Mesendoderm (in vitro differentiated cells): ENCODE measurements around the gene CAP1. TPM values are rescaled to one million over a fixed set of nuclear protein-coding genes. Genes with fewer than 3 reads are reported as not detected.

Experiments
- DNase-seq: peaks from one replicate; pipeline ENCODE4 v3.0.0; 2013
- H2AK5ac ChIP-seq: 2 replicates; pipeline ENCODE4 v1.6.1; 2013; ENCODE audit warnings: low read length, inconsistent platforms
- H2BK120ac ChIP-seq: 2 replicates; pipeline ENCODE4 v1.6.1; 2013; ENCODE audit warnings: low read depth, mild to moderate bottlenecking, low read length, moderate library complexity, mixed read lengths
- H2BK15ac ChIP-seq: replicated peaks from 2 replicates; pipeline ENCODE4 v1.6.1; 2013; ENCODE audit warnings: low read depth, mild to moderate bottlenecking, moderate library complexity
- H2BK5ac ChIP-seq: 2 replicates; pipeline ENCODE4 v1.6.1; 2013; ENCODE audit warnings: low read length, inconsistent platforms
- H3K18ac ChIP-seq: 2 replicates; pipeline ENCODE4 v1.6.1; 2013; ENCODE audit warnings: mild to moderate bottlenecking, low read length, mixed read lengths
- H3K23ac ChIP-seq: one replicate; pipeline ENCODE4 v1.6.1; 2013; ENCODE audit warnings: low read length
- H3K27ac ChIP-seq: 2 replicates; pipeline ENCODE4 v1.5.1; 2013; ENCODE audit warnings: low read depth, mild to moderate bottlenecking, inconsistent platforms, low read length, moderate library complexity
- H3K27me3 ChIP-seq: 2 replicates; pipeline ENCODE4 v1.6.1; 2013; ENCODE audit warnings: low read length, control low read depth, mild to moderate bottlenecking, inconsistent platforms; ENCODE audit not compliant: insufficient read depth, poor library complexity
- H3K36me3 ChIP-seq: 2 replicates; pipeline ENCODE4 v1.6.1; 2013; ENCODE audit warnings: low read length, inconsistent platforms; ENCODE audit not compliant: control insufficient read depth, insufficient read depth
- H3K4ac ChIP-seq: one replicate; pipeline ENCODE4 v1.6.1; 2013; ENCODE audit warnings: low read depth, mild to moderate bottlenecking, low read length, moderate library complexity
- H3K4me1 ChIP-seq: 2 replicates; pipeline ENCODE4 v1.6.1; 2013; ENCODE audit warnings: low read depth, low read length, inconsistent platforms; ENCODE audit not compliant: control insufficient read depth
- H3K4me2 ChIP-seq: 2 replicates; pipeline ENCODE4 v1.6.1; 2013; ENCODE audit warnings: low read length
- H3K4me3 ChIP-seq: 2 replicates; pipeline ENCODE4 v1.5.1; 2013; ENCODE audit warnings: mild to moderate bottlenecking, low read length
- H3K56ac ChIP-seq: one replicate; pipeline ENCODE4 v1.6.1; 2013; ENCODE audit warnings: low read length
- H3K79me1 ChIP-seq: 2 replicates; pipeline ENCODE4 v1.6.1; 2013; ENCODE audit warnings: low read length, inconsistent platforms
- H3K79me2 ChIP-seq: 2 replicates; pipeline ENCODE4 v1.6.1; 2013; ENCODE audit warnings: mild to moderate bottlenecking, low read length; ENCODE audit not compliant: control insufficient read depth, insufficient read depth
- H3K9ac ChIP-seq: 2 replicates; pipeline ENCODE4 v1.6.1; 2013; ENCODE audit warnings: low read length, inconsistent platforms
- H4K5ac ChIP-seq: one replicate; pipeline ENCODE4 v1.6.1; 2013; ENCODE audit warnings: low read length
- H4K8ac ChIP-seq: one replicate; pipeline ENCODE4 v1.6.1; 2013; ENCODE audit warnings: low read depth, mild to moderate bottlenecking, control low read depth, low read length, moderate library complexity
- WGBS: extraction: QIAGEN DNeasy Blood & Tissue Kit; methylation state at CpG from one replicate; pipeline ENCODE4 v1.1.7; 2013; ENCODE audit warnings: low lambda C conversion rate, missing lambda C conversion rate; ENCODE audit not compliant: insufficient coverage; ENCODE audit errors: extremely low coverage; 5-methylcytosine and 5-hydroxymethylcytosine counted together
- polyA plus RNA-seq, 2 experiments: library from polyadenylated mRNA; stranded (reverse); fragments of 200-250 nt; gene quantifications; one replicate each; pipeline ENCODE4 v1.2.3, GENCODE V29; 2013

CAP1 gene, protein sequence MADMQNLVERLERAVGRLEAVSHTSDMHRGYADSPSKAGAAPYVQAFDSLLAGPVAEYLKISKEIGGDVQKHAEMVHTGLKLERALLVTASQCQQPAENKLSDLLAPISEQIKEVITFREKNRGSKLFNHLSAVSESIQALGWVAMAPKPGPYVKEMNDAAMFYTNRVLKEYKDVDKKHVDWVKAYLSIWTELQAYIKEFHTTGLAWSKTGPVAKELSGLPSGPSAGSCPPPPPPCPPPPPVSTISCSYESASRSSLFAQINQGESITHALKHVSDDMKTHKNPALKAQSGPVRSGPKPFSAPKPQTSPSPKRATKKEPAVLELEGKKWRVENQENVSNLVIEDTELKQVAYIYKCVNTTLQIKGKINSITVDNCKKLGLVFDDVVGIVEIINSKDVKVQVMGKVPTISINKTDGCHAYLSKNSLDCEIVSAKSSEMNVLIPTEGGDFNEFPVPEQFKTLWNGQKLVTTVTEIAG
- polyA plus RNA-seq (2013, experiment 1 of 2), result 257 TPM
- 262 TPM for polyA plus RNA-seq (2013, experiment 2 of 2)

- WGBS, result no CpG with 5 or more reads among the region's 65 CpGs
- peak; percentile 99 for DNase-seq
- H3K4me1 ChIP-seq, result peaks cover 4% of the 10 kb centered on the region
Observed at GRCh38 chr1:40040511-40041465, at the start of gene CAP1. CAP1 (plus strand) TSS chr1:40040729; CDS start chr1:40059347, 18,618 bp downstream.

GRCh38 chr1:39992234-39992633, 48.3 kb upstream of the CAP1 start:
- H3K27me3 ChIP-seq, result no peaks in the 10 kb centered on the region
- no peak overlapping the region for H3K4ac ChIP-seq
- no CpG with 5 or more reads among the region's 2 CpGs for WGBS
- H3K4me1 ChIP-seq, result no peaks in the 10 kb centered on the region
- no peak overlapping the region for H3K9ac ChIP-seq
- H3K27ac ChIP-seq, result no peak overlapping the region
- no peak overlapping the region for H2AK5ac ChIP-seq
- no peaks in the 10 kb centered on the region for H3K79me1 ChIP-seq
- no peak overlapping the region for H3K4me2 ChIP-seq
- no peak overlapping the region for H4K8ac ChIP-seq
- H3K23ac ChIP-seq, result no peak overlapping the region
- no peak overlapping the region for H2BK5ac ChIP-seq
- H4K5ac ChIP-seq, result no peak overlapping the region
- no peak overlapping the region for H3K18ac ChIP-seq
- H3K36me3 ChIP-seq, result no peaks in the 10 kb centered on the region
- no peak overlapping the region for H2BK120ac ChIP-seq
- no peak overlapping the region for H3K56ac ChIP-seq
- no peak for DNase-seq
- H3K4me3 ChIP-seq, result no peak overlapping the region
- H3K79me2 ChIP-seq, result no peaks in the 10 kb centered on the region
- H2BK15ac ChIP-seq, result no peak overlapping the region

More at GRCh38 chr1:40040511-40041465, at the start of gene CAP1:
- peak within 1 kb of the TSS; percentile 76 for H3K23ac ChIP-seq
- H3K18ac ChIP-seq, result peak within 1 kb of the TSS; percentile 88
- H3K56ac ChIP-seq, result peak within 1 kb of the TSS; percentile 98
- H3K4ac ChIP-seq, result peak within 1 kb of the TSS; percentile 97
- H3K79me2 ChIP-seq, result peaks cover 45% of the 10 kb centered on the region
- H4K8ac ChIP-seq, result peak within 1 kb of the TSS; percentile 43
- no peaks in the 10 kb centered on the region for H3K27me3 ChIP-seq
- H3K4me2 ChIP-seq, result peak within 1 kb of the TSS; percentile 44
- H2BK5ac ChIP-seq, result peak within 1 kb of the TSS; percentile 81
- peak within 1 kb of the TSS; percentile 63 for H3K4me3 ChIP-seq
- H3K79me1 ChIP-seq, result peaks cover 11% of the 10 kb centered on the region
- H3K9ac ChIP-seq, result peak within 1 kb of the TSS; percentile 86
- no peak within 1 kb of the TSS for H4K5ac ChIP-seq
- peak within 1 kb of the TSS; percentile 97 for H3K27ac ChIP-seq
- no peak within 1 kb of the TSS for H2AK5ac ChIP-seq
- no peaks in the 10 kb centered on the region for H3K36me3 ChIP-seq
- no peak within 1 kb of the TSS for H2BK15ac ChIP-seq
- peak within 1 kb of the TSS; percentile 19 for H2BK120ac ChIP-seq

GRCh38 chr1:39992888-39993287, 47.6 kb upstream of the CAP1 start:
- Histone ChIP-seq H2BK120ac (no peak overlapping the region), H2BK5ac (no peak overlapping the region), H3K79me2 (no peaks in the 10 kb centered on the region), H4K8ac (no peak overlapping the region), H2BK15ac (no peak overlapping the region), H3K4me3 (no peak overlapping the region), H3K23ac (no peak overlapping the region), H3K27ac (no peak overlapping the region), H3K56ac (no peak overlapping the region), H3K9ac (no peak overlapping the region), H3K4me2 (no peak overlapping the region), H3K4ac (no peak overlapping the region), H3K18ac (no peak overlapping the region), H3K4me1 (no peaks in the 10 kb centered on the region), H4K5ac (no peak overlapping the region), H3K27me3 (no peaks in the 10 kb centered on the region), H2AK5ac (no peak overlapping the region), H3K36me3 (no peaks in the 10 kb centered on the region), H3K79me1 (no peaks in the 10 kb centered on the region)
- no peak for DNase-seq
- no CpG with 5 or more reads among the region's 5 CpGs for whole genome bisulfite sequencing

DNA sequence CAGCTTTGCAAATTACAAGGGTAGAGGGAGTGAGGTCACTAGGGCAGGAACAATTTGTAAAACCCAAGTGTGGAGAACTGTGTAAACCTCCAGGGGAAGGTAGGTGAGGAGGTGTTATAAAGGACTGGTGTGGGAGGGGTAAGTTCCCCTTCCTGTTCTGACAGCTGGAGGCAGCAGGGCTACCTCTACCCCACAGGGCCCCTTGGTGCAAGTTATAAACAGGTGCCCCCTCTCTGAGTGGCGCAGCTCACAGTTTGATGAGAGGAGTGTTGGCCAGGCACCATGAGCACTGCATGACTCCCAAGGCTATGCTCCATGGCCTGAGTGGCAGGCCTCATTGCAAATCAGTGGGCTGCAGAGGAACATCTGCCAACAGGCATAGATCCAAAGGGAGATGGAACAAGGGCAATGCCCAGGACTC, 44.5 kb upstream of the CAP1 start:
- no peak overlapping the region for H2AK5ac ChIP-seq
- H3K23ac ChIP-seq, result no peak overlapping the region
- H3K18ac ChIP-seq, result no peak overlapping the region
- H3K79me2 ChIP-seq, result no peaks in the 10 kb centered on the region
- no peak overlapping the region for H3K4ac ChIP-seq
- H3K4me3 ChIP-seq, result no peak overlapping the region
- no peak overlapping the region for H2BK15ac ChIP-seq
- no CpG with 5 or more reads among the region's 1 CpG for WGBS
- no peak for DNase-seq
- no peak overlapping the region for H2BK5ac ChIP-seq
- no peaks in the 10 kb centered on the region for H3K27me3 ChIP-seq
- no peak overlapping the region for H4K8ac ChIP-seq
- no peak overlapping the region for H3K4me2 ChIP-seq
- no peak overlapping the region for H2BK120ac ChIP-seq
- H3K79me1 ChIP-seq, result no peaks in the 10 kb centered on the region
- H3K9ac ChIP-seq, result no peak overlapping the region
- no peaks in the 10 kb centered on the region for H3K4me1 ChIP-seq
- H4K5ac ChIP-seq, result no peak overlapping the region
- no peak overlapping the region for H3K56ac ChIP-seq
- H3K27ac ChIP-seq, result no peak overlapping the region
- no peaks in the 10 kb centered on the region for H3K36me3 ChIP-seq

GRCh38 chr1:39996396-39997004, 44.0 kb upstream of the CAP1 start:
- Histone ChIP-seq H3K4ac (no peak overlapping the region), H3K27ac (no peak overlapping the region), H2BK15ac (no peak overlapping the region), H3K36me3 (no peaks in the 10 kb centered on the region), H2BK120ac (no peak overlapping the region), H3K4me2 (no peak overlapping the region), H3K79me1 (no peaks in the 10 kb centered on the region), H3K23ac (no peak overlapping the region), H4K5ac (no peak overlapping the region), H3K4me1 (no peaks in the 10 kb centered on the region), H4K8ac (no peak overlapping the region), H3K18ac (no peak overlapping the region), H3K56ac (no peak overlapping the region), H2BK5ac (no peak overlapping the region), H3K4me3 (no peak overlapping the region), H3K79me2 (no peaks in the 10 kb centered on the region), H3K9ac (no peak overlapping the region), H2AK5ac (no peak overlapping the region), H3K27me3 (no peaks in the 10 kb centered on the region)
- DNase-seq, result no peak
